Measurements from ENCODE around the gene SPSB1. TPM values are rescaled to one million over a fixed set of nuclear protein-coding genes. Genes with fewer than 3 reads are reported as not detected.
"Not testable (repeated sequence)": the region's sequence is repeated elsewhere in the genome, so short reads cannot be mapped to it uniquely, and the experiment has no call there.

The SPSB1 gene
- total RNA-seq, 2 donors from 2014 or later: 20.4 to 26.9 TPM

DNA sequence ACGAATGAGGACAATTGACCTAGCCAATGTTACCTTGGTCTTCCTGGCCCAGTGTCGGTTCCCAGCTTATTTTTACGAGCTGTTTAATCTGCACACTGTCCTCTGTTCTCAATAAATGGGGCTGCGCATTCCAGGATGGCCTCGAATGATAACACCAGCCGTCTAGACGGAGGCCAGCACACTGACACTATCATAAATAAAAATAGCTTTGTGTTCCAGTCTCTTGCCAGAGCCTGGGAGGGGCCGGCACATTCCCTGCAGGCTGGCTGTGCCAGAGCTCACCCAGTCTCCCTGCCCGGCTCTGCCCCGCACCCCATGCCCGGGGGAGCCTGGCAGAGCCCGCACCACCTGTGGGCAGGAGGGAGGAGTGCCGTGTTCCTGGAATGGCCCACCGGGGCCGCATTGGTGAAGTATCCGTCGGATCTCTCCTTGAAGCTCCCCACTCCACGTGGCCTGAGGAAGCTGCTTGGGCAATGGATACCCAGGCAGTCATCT, 92.1 kb downstream of the SPSB1 start:
- no peaks in the 10 kb centered on the region for H3K27me3 ChIP-seq (ENCODE audit: control insufficient read depth, insufficient read depth, low read length, poor library complexity, severe bottlenecking)
- no peak overlapping the region for H3K27ac ChIP-seq (ENCODE audit: low read depth, low read length)
- Mint-ChIP-seq H3K27me3 (ENCODE audit: insufficient read depth) (peaks cover 20% of the 10 kb centered on the region), H3K4me3 (no peak overlapping the region), H3K36me3 (ENCODE audit: low read depth) (no peaks in the 10 kb centered on the region), H3K4me1 (no peaks in the 10 kb centered on the region), H3K27ac (no peak overlapping the region), H3K9me3 (no peaks in the 10 kb centered on the region)
- no peaks in the 10 kb centered on the region for H3K36me3 ChIP-seq (ENCODE audit: control insufficient read depth, insufficient read depth, low read length)
- WGBS, 2 experiments (ENCODE audit: insufficient coverage in 1 of 2, insufficient read length in 1 of 2): 88 to 92% methylated on average over 12 to 18 of the region's 18 CpGs
- H3K9ac ChIP-seq (ENCODE audit: extremely low read depth, low read length, poor library complexity, severe bottlenecking): no peak overlapping the region
- H3K9me3 ChIP-seq (ENCODE audit: control insufficient read depth, low read length): no peaks in the 10 kb centered on the region
- H3K4me3 ChIP-seq (ENCODE audit: low read length): no peak overlapping the region
- no peak for DNase-seq
- no peaks in the 10 kb centered on the region for H3K4me1 ChIP-seq (ENCODE audit: control insufficient read depth, insufficient read depth, low read length)
- TF ChIP-seq, protein P1, sequence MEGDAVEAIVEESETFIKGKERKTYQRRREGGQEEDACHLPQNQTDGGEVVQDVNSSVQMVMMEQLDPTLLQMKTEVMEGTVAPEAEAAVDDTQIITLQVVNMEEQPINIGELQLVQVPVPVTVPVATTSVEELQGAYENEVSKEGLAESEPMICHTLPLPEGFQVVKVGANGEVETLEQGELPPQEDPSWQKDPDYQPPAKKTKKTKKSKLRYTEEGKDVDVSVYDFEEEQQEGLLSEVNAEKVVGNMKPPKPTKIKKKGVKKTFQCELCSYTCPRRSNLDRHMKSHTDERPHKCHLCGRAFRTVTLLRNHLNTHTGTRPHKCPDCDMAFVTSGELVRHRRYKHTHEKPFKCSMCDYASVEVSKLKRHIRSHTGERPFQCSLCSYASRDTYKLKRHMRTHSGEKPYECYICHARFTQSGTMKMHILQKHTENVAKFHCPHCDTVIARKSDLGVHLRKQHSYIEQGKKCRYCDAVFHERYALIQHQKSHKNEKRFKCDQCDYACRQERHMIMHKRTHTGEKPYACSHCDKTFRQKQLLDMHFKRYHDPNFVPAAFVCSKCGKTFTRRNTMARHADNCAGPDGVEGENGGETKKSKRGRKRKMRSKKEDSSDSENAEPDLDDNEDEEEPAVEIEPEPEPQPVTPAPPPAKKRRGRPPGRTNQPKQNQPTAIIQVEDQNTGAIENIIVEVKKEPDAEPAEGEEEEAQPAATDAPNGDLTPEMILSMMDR (conservative IDR thresholded peaks at IDR 0.05): no peak

DNA sequence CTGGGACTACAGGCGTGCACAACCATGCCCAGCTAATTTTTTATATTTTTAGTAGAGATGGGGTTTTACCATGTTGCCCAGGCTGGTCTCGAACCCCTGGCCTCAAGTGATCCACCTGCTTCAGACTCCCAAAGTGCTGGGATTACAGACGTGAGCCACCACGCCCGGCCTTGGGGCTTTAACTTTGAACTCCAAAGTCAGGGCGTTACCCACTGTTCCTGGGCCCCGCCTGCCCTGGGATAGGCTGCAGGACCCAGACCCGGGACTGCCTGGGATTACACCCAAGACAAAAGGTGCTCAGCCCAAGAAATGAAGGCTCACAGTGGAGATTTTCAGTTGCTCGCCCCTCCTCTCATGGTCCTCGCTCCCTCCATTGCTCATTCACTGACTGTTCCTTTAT, 92.7 kb downstream of the SPSB1 start:
- peaks cover 16% of the 10 kb centered on the region for H3K27me3 Mint-ChIP-seq (ENCODE audit: insufficient read depth)
- H3K9me3 ChIP-seq (ENCODE audit: control insufficient read depth, low read length); H3K4me1 Mint-ChIP-seq; H3K4me1 ChIP-seq (ENCODE audit: control insufficient read depth, insufficient read depth, low read length); H3K4me3 ChIP-seq (ENCODE audit: low read length); H3K36me3 Mint-ChIP-seq (ENCODE audit: low read depth); DNase-seq; H3K9me3 Mint-ChIP-seq; H3K27ac Mint-ChIP-seq; H3K27ac ChIP-seq (ENCODE audit: low read depth, low read length); H3K4me3 Mint-ChIP-seq; H3K9ac ChIP-seq (ENCODE audit: extremely low read depth, low read length, poor library complexity, severe bottlenecking); H3K27me3 ChIP-seq (ENCODE audit: control insufficient read depth, insufficient read depth, low read length, poor library complexity, severe bottlenecking); H3K36me3 ChIP-seq (ENCODE audit: control insufficient read depth, insufficient read depth, low read length): not testable (repeated sequence)
- WGBS, 2 experiments (ENCODE audit: insufficient coverage in 1 of 2, insufficient read length in 1 of 2): 94 to 95% methylated on average over 8 to 10 of the region's 10 CpGs

DNA sequence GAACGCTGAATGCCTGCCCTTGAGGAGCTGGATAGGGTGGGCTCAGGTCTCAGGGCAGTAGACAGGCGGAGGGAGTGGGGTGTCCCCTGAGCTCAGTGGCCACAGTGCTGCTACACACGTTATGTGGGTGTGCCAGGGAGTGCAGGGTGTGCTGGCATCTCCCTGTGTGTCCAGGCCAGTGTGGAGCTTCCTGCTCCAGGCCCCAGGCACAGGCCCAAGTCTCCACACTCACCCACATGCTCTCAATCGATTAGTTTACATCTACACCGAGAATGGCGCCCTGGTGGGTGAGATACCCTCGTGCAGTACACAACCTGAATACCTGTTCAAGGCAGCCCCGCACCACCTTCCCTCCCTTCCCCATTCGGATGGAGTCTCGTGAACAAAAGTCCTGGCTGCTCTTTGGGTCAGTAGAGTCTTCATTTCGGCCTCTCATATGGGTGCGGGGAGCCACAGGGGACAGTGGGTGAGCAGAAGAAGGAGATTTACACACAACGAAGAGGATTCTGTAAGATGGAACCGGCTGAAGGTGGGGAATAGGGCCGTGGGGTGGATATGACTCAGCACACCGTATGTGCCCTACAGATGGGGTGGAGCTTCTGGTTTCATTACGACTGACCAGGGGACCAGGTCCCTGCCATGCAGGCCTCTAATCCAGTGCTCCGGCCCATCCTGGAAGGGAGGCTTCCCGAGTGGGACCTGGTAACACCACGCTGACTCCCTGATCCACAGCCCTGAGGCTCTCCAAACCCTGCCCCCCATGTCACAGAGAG, 93.3 kb downstream of the SPSB1 start:
- Histone ChIP-seq H3K4me1 (ENCODE audit: control insufficient read depth, insufficient read depth, low read length) (no peaks in the 10 kb centered on the region), H3K4me3 (ENCODE audit: low read length) (no peak overlapping the region), H3K9me3 (ENCODE audit: control insufficient read depth, low read length) (no peaks in the 10 kb centered on the region), H3K36me3 (ENCODE audit: control insufficient read depth, insufficient read depth, low read length) (no peaks in the 10 kb centered on the region), H3K9ac (ENCODE audit: extremely low read depth, low read length, poor library complexity, severe bottlenecking) (no peak overlapping the region), H3K27ac (ENCODE audit: low read depth, low read length) (no peak overlapping the region), H3K27me3 (ENCODE audit: control insufficient read depth, insufficient read depth, low read length, poor library complexity, severe bottlenecking) (no peaks in the 10 kb centered on the region)
- Mint-ChIP-seq H3K27me3 (ENCODE audit: insufficient read depth) (peaks cover 11% of the 10 kb centered on the region), H3K4me3 (no peak overlapping the region), H3K9me3 (no peaks in the 10 kb centered on the region), H3K4me1 (no peaks in the 10 kb centered on the region), H3K36me3 (ENCODE audit: low read depth) (no peaks in the 10 kb centered on the region), H3K27ac (no peak overlapping the region)
- TF ChIP-seq, protein P1 (conservative IDR thresholded peaks at IDR 0.05): no peak
- DNase-seq: no peak
- WGBS, 2 experiments (ENCODE audit: insufficient coverage in 1 of 2, insufficient read length in 1 of 2): 94 to 96% methylated on average over 10 to 20 of the region's 20 CpGs
